IMR-90 (cell line): Measurements from ENCODE around the gene SLIT3. TPM values are rescaled to one million over a fixed set of nuclear protein-coding genes. Genes with fewer than 3 reads are reported as not detected.

Experiments used
- ATAC-seq: fragments of 200-7000 bp; cut with Tn5 transposase; 2 replicates; pipeline ENCODE4 v1.9.1; 2020; ENCODE audit warnings: low read depth, mild to moderate bottlenecking, moderate library complexity
- BruUV-seq: library from RNA; stranded (reverse); fragments of 400-500 nt; replicated peaks from 2 replicates; lab custom pipeline; 2021; lab: Mats Ljungman, UMichigan
- CTCF ChIA-PET: fragments of 300-600 bp; formaldehyde crosslinking; extraction: SDS; loops from one replicate; lab custom pipeline; 2021; ENCODE audit warnings: antibody characterized with exemption; lab: Yijun Ruan, JAX
- POLR2A ChIA-PET: fragments of 300-600 bp; sonication (Branson Sonifier 250); formaldehyde crosslinking; loops from one replicate; lab custom pipeline; 2022; ENCODE audit warnings: antibody characterized with exemption; ENCODE audit not compliant: unreplicated experiment; lab: Charles Lee
- DNase-seq: peaks from one replicate; pipeline ENCODE4 v3.0.0; 2013
- H2AFZ ChIP-seq: replicated peaks from 2 replicates; pipeline ENCODE3; 2013; ENCODE audit warnings: low read length, mild to moderate bottlenecking; ENCODE audit not compliant: poor library complexity
- H2AK5ac ChIP-seq: 2 replicates; pipeline ENCODE4 v1.6.1; 2013; ENCODE audit warnings: low read depth, low read length, inconsistent platforms
- H2AK9ac ChIP-seq: replicated peaks from 2 replicates; pipeline ENCODE3; 2013; ENCODE audit warnings: mild to moderate bottlenecking, low read depth, low read length, moderate library complexity; ENCODE audit not compliant: poor library complexity
- H2BK120ac ChIP-seq: 2 replicates; pipeline ENCODE4 v1.6.1; 2013; ENCODE audit warnings: low read depth, low read length, inconsistent platforms
- H2BK15ac ChIP-seq: 3 replicates; pipeline ENCODE4 v1.6.1; 2013; ENCODE audit warnings: low read depth, low read length, inconsistent platforms
- H2BK20ac ChIP-seq: 2 replicates; pipeline ENCODE4 v1.6.1; 2013; ENCODE audit warnings: low read depth, mild to moderate bottlenecking, inconsistent platforms, low read length, moderate library complexity
- H2BK5ac ChIP-seq: 2 replicates; pipeline ENCODE4 v1.6.1; 2013; ENCODE audit warnings: mild to moderate bottlenecking, low read depth, low read length, inconsistent platforms; ENCODE audit not compliant: poor library complexity, severe bottlenecking
- H3K14ac ChIP-seq: replicated peaks from 2 replicates; pipeline ENCODE4 v1.6.1; 2013; ENCODE audit warnings: low read depth, low read length, inconsistent platforms
- H3K18ac ChIP-seq: 2 replicates; pipeline ENCODE4 v1.6.1; 2013; ENCODE audit warnings: low read depth, low read length, control low read depth
- H3K23ac ChIP-seq: 2 replicates; pipeline ENCODE4 v1.6.1; 2013; ENCODE audit warnings: low read depth, low read length, inconsistent platforms
- H3K27ac ChIP-seq: 2 replicates; pipeline ENCODE4 v1.5.1; 2013; ENCODE audit warnings: mild to moderate bottlenecking, control low read depth, low read length; ENCODE audit not compliant: insufficient read depth
- H3K27me3 ChIP-seq: 2 replicates; pipeline ENCODE4 v1.6.1; 2013; ENCODE audit warnings: low read length; ENCODE audit not compliant: control insufficient read depth, insufficient read depth
- H3K36me3 ChIP-seq: 2 replicates; pipeline ENCODE4 v1.6.1; 2013; ENCODE audit warnings: low read length, mixed read lengths; ENCODE audit not compliant: control insufficient read depth, insufficient read depth
- H3K4ac ChIP-seq: 2 replicates; pipeline ENCODE4 v1.6.1; 2013; ENCODE audit warnings: low read depth, low read length, inconsistent platforms
- H3K4me1 ChIP-seq: 2 replicates; pipeline ENCODE4 v1.6.1; 2013; ENCODE audit warnings: low read length, mixed read lengths; ENCODE audit not compliant: control insufficient read depth, insufficient read depth
- H3K4me2 ChIP-seq: 2 replicates; pipeline ENCODE4 v1.6.1; 2013; ENCODE audit warnings: low read depth, mild to moderate bottlenecking, control low read depth, low read length, moderate library complexity
- H3K4me3 ChIP-seq: 2 replicates; pipeline ENCODE4 v1.5.1; 2013; ENCODE audit warnings: low read depth, mild to moderate bottlenecking, control low read depth, low read length, moderate library complexity; ENCODE audit not compliant: insufficient read depth
- H3K56ac ChIP-seq: 2 replicates; pipeline ENCODE4 v1.6.1; 2013; ENCODE audit warnings: low read length, inconsistent platforms; ENCODE audit not compliant: insufficient read depth; ENCODE audit errors: extremely low read depth
- H3K79me1 ChIP-seq, 2 experiments: 2 replicates each; pipeline ENCODE4 v1.6.1; 2013; ENCODE audit warnings: low read length in 2 of 2, inconsistent platforms in 1 of 2, low read depth in 1 of 2
- H3K9ac ChIP-seq: 2 replicates; pipeline ENCODE4 v1.6.1; 2013; ENCODE audit warnings: low read depth, low read length, control low read depth
- H3K9me1 ChIP-seq: 2 replicates; pipeline ENCODE4 v1.6.1; 2013; ENCODE audit warnings: low read length, inconsistent platforms; ENCODE audit not compliant: insufficient read depth
- H3K9me3 ChIP-seq: 2 replicates; pipeline ENCODE4 v1.6.1; 2013; ENCODE audit warnings: low read length; ENCODE audit not compliant: control insufficient read depth, insufficient read depth
- H4K20me1 ChIP-seq: 2 replicates; pipeline ENCODE4 v1.6.1; 2013; ENCODE audit warnings: low read length, inconsistent platforms; ENCODE audit not compliant: insufficient read depth
- H4K5ac ChIP-seq: 2 replicates; pipeline ENCODE4 v1.6.1; 2013; ENCODE audit warnings: mild to moderate bottlenecking, low read depth, low read length, control low read depth
- H4K8ac ChIP-seq, 2 experiments: 2 replicates each; pipeline ENCODE4 v1.6.1; 2013; ENCODE audit warnings: low read depth in 2 of 2, low read length in 2 of 2, control low read depth in 1 of 2, inconsistent platforms in 1 of 2
- H4K91ac ChIP-seq: 2 replicates; pipeline ENCODE4 v1.6.1; 2013; ENCODE audit warnings: low read depth, low read length, inconsistent platforms; ENCODE audit not compliant: insufficient read depth
- BHLHE40 ChIP-seq: fragments of 150-350 bp; IDR thresholded peaks from 2 replicates; pipeline ENCODE4 v1.6.1; 2016; ENCODE audit warnings: mild to moderate bottlenecking, low read depth, low read length
- MAZ ChIP-seq: IDR thresholded peaks from 2 replicates; pipeline ENCODE4 v1.6.1; 2012; ENCODE audit warnings: low read depth, mild to moderate bottlenecking, low read length, improper control_type of control experiment, moderate library complexity, borderline replicate concordance
- WGBS, 2 experiments: methylation state at CpG; one replicate each; pipeline versions ENCODE4 v1.1.5 to v1.1.7; 2013; ENCODE audit warnings: missing lambda C conversion rate in 2 of 2; ENCODE audit not compliant: insufficient read length in 1 of 2; ENCODE audit errors: extremely low coverage in 2 of 2; 5-methylcytosine and 5-hydroxymethylcytosine counted together
- dilution Hi-C: fragments of 300-500 bp; cut with HindIII; formaldehyde crosslinking; loops from one replicate; pipeline ENCODE4 v1.14.3; 2018; ENCODE audit warnings: low sequenced_read_pairs; ENCODE audit not compliant: unreplicated experiment
- in situ Hi-C: fragments of 300-500 bp; cut with MboI; formaldehyde crosslinking; loops from 3 replicates; pipeline ENCODE4 v1.14.3; 2019; ENCODE audit warnings: low sequenced_read_pairs, inconsistent platforms, mixed read lengths
- intact Hi-C: fragments of 100-400 bp; cut with micrococcal nuclease; formaldehyde crosslinking; loops from 2 replicates; pipeline ENCODE4 v1.10.0; 2022
- polyA plus RNA-seq, 3 experiments: library from polyadenylated mRNA; depleted of rRNA; stranded (reverse); fragments of >200 nt; gene quantifications; 2 replicates each; pipeline ENCODE4 v1.2.3, GENCODE V29; 2012; ENCODE audit warnings: low replicate concordance in 1 of 3
- total RNA-seq: library from RNA; depleted of rRNA; stranded (reverse); fragments of >200 nt; gene quantifications from 2 replicates; pipeline ENCODE4 v1.2.3, GENCODE V29; 2012

SLIT3 gene
- total and polyA plus RNA-seq, 2 of the 4 experiments (the other 2 are of a cell fraction): 0.18 to 0.50 TPM

- Histone ChIP-seq H2BK15ac (no peak overlapping the region), H3K14ac (no peak overlapping the region), H3K18ac (no peak overlapping the region), H3K56ac (no peak overlapping the region), H3K4me2 (no peak overlapping the region), H3K79me1 (no peaks in the 10 kb centered on the region), H3K9me3 (no peaks in the 10 kb centered on the region), H3K4ac (no peak overlapping the region), H3K27ac (no peak overlapping the region), H2AK5ac (no peak overlapping the region), H4K5ac (no peak overlapping the region), H2AK9ac (peak overlapping the region; percentile 66), H3K4me1 (no peaks in the 10 kb centered on the region), H2BK120ac (no peak overlapping the region), H3K4me3 (no peak overlapping the region), H3K9ac (no peak overlapping the region), H3K36me3 (no peaks in the 10 kb centered on the region), H2BK5ac (no peak overlapping the region), H3K9me1 (no peaks in the 10 kb centered on the region), H3K27me3 (no peaks in the 10 kb centered on the region), H4K8ac (no peak overlapping the region), H2AFZ (peak overlapping the region; percentile 12), H4K20me1 (no peaks in the 10 kb centered on the region), H4K91ac (no peak overlapping the region), H2BK20ac (no peak overlapping the region), H3K23ac (no peak overlapping the region)
- WGBS, 2 experiments: 43% methylated on average over 2 of the region's 4 CpGs; no CpG with 5 or more reads in 1 of the 2 experiments
- no TSS peak for BruUV-seq
- dilution Hi-C loops (no loop called here), intact Hi-C loops (no loop called here), in situ Hi-C loops (loop anchor here (25.0 kb wide), 1 partner anchor 881 kb away; no protein-coding TSS in a partner anchor)
- no peak for TF ChIP-seq BHLHE40
- TF ChIP-seq MAZ: peak; percentile 14; the same call in 1 of the 2 replicates
- peak; percentile 60 for ATAC-seq
- POLR2A ChIA-PET: no interaction called here
- peak; percentile 57 for DNase-seq
- CTCF ChIA-PET: no interaction called here
Measured at GRCh38 chr5:168681556-168682183, 619.3 kb downstream of the SLIT3 start.
